Measurements from ENCODE around the gene GPR83. TPM values are rescaled to one million over a fixed set of nuclear protein-coding genes. Genes with fewer than 3 reads are reported as not detected.

GPR83 gene
- total RNA-seq, 1 donor from 2014 or later = 0.16 TPM

DNA sequence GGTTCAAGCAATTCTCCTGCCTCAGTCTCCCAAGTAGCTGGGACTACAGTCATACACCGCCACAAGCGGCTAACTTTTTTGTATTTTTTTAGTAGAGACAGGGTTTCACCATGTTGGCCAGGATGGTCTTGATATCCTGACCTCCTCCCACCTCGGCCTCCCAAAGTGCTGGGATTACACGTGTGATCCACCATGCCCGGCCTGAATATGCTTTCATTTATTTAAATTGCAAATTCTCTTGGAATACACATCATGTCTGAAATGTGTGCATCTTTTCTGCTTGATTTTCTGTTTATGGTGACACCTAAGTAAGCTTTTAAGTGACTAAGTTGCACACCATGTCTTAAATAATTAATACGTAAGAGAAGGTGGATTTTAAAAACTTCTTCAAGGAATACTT, 65.2 kb downstream of the GPR83 start:
- DNase-seq (no peak), ATAC-seq (ENCODE audit: low read depth) (no peak)
- TF ChIP-seq, protein P1, sequence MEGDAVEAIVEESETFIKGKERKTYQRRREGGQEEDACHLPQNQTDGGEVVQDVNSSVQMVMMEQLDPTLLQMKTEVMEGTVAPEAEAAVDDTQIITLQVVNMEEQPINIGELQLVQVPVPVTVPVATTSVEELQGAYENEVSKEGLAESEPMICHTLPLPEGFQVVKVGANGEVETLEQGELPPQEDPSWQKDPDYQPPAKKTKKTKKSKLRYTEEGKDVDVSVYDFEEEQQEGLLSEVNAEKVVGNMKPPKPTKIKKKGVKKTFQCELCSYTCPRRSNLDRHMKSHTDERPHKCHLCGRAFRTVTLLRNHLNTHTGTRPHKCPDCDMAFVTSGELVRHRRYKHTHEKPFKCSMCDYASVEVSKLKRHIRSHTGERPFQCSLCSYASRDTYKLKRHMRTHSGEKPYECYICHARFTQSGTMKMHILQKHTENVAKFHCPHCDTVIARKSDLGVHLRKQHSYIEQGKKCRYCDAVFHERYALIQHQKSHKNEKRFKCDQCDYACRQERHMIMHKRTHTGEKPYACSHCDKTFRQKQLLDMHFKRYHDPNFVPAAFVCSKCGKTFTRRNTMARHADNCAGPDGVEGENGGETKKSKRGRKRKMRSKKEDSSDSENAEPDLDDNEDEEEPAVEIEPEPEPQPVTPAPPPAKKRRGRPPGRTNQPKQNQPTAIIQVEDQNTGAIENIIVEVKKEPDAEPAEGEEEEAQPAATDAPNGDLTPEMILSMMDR (IDR thresholded peaks at IDR 0.05) = no peak
- Mint-ChIP-seq H3K27me3 (peaks cover 6% of the 10 kb centered on the region), H3K27ac (no peak overlapping the region), H3K36me3 (ENCODE audit: low read depth) (no peaks in the 10 kb centered on the region), H3K9me3 (no peaks in the 10 kb centered on the region), H3K4me3 (no peak overlapping the region), H3K4me1 (no peaks in the 10 kb centered on the region)
- POLR2A ChIA-PET = no interaction called here
- CTCF ChIA-PET = no interaction called here
- intact Hi-C loops (cut with micrococcal nuclease) = no loop called here

- DNase-seq = no peak
- ChIA-PET POLR2A (no interaction called here), CTCF (no interaction called here)
- H3K9me3 Mint-ChIP-seq = no peaks in the 10 kb centered on the region
- intact Hi-C loops (cut with micrococcal nuclease) = no loop called here
- TF ChIP-seq, protein P1 (IDR thresholded peaks at IDR 0.05) = no peak
- no peak overlapping the region for H3K4me3 Mint-ChIP-seq
- ATAC-seq (ENCODE audit: low read depth) = no peak
- no peaks in the 10 kb centered on the region for H3K36me3 Mint-ChIP-seq (ENCODE audit: low read depth)
- H3K27ac Mint-ChIP-seq = no peak overlapping the region
- H3K4me1 Mint-ChIP-seq = no peaks in the 10 kb centered on the region
- H3K27me3 Mint-ChIP-seq = peaks cover 6% of the 10 kb centered on the region
Observed at GRCh38 chr11:94332814-94333213, 68.4 kb downstream of the GPR83 start.

GRCh38 chr11:94330789-94331188, 70.4 kb downstream of the GPR83 start:
- CTCF ChIA-PET = no interaction called here
- ATAC-seq (ENCODE audit: low read depth) (no peak), DNase-seq (no peak)
- TF ChIP-seq, protein P1 (IDR thresholded peaks at IDR 0.05) = no peak
- Mint-ChIP-seq H3K36me3 (ENCODE audit: low read depth) (no peaks in the 10 kb centered on the region), H3K4me1 (no peaks in the 10 kb centered on the region), H3K27me3 (no peaks in the 10 kb centered on the region), H3K27ac (no peak overlapping the region), H3K9me3 (peaks cover 3% of the 10 kb centered on the region), H3K4me3 (no peak overlapping the region)
- intact Hi-C loops (cut with micrococcal nuclease) = no loop called here
- POLR2A ChIA-PET = no interaction called here

- no peak overlapping the region for H3K27ac Mint-ChIP-seq
- TF ChIP-seq, protein P1 (IDR thresholded peaks at IDR 0.05) = no peak
- POLR2A ChIA-PET = no interaction called here
- ATAC-seq (ENCODE audit: low read depth) (no peak), DNase-seq (no peak)
- H3K4me3 Mint-ChIP-seq = no peak overlapping the region
- CTCF ChIA-PET = no interaction called here
- no peaks in the 10 kb centered on the region for H3K4me1 Mint-ChIP-seq
- H3K9me3 Mint-ChIP-seq = peaks cover 7% of the 10 kb centered on the region
- no peaks in the 10 kb centered on the region for H3K27me3 Mint-ChIP-seq
- no peaks in the 10 kb centered on the region for H3K36me3 Mint-ChIP-seq (ENCODE audit: low read depth)
- intact Hi-C loops (cut with micrococcal nuclease) = no loop called here
Observed at GRCh38 chr11:94329501-94329900, 71.7 kb downstream of the GPR83 start.

- TF ChIP-seq, protein P1 (IDR thresholded peaks at IDR 0.05) = no peak
- Mint-ChIP-seq H3K27ac (no peak overlapping the region), H3K4me3 (no peak overlapping the region), H3K4me1 (no peaks in the 10 kb centered on the region), H3K27me3 (no peaks in the 10 kb centered on the region), H3K36me3 (ENCODE audit: low read depth) (no peaks in the 10 kb centered on the region), H3K9me3 (peaks cover 7% of the 10 kb centered on the region)
- intact Hi-C loops (cut with micrococcal nuclease) = no loop called here
- DNase-seq (no peak), ATAC-seq (ENCODE audit: low read depth) (no peak)
- CTCF ChIA-PET = no interaction called here
- POLR2A ChIA-PET = no interaction called here
Observed at GRCh38 chr11:94328587-94329080, 72.6 kb downstream of the GPR83 start.

Other genes with a start within 250 kb of the GPR83 start
- not detected in 2 replicates for gene IZUMO1R, start 96.8 kb downstream of the GPR83 start, total RNA-seq
- 39.7 and 40.1 TPM in 2 replicates for gene MRE11, start 92.4 kb upstream of the GPR83 start, total RNA-seq
- 39.5 and 46.5 TPM in 2 replicates for gene ANKRD49, start 92.6 kb upstream of the GPR83 start, total RNA-seq
- gene C11orf97, start 111.0 kb upstream of the GPR83 start, total RNA-seq = not detected in 2 replicates
- gene FUT4, start 142.5 kb upstream of the GPR83 start, total RNA-seq = 3.4 and 4.1 TPM in 2 replicates
- gene PIWIL4, start 165.9 kb upstream of the GPR83 start, total RNA-seq = 0.62 and 1.1 TPM in 2 replicates

Measured in activated B cell treated with CpG ODN at 0.5 μM for 24 hours (primary cell).